ENCODE data around the gene RPP38. TPM values are rescaled to one million over a fixed set of nuclear protein-coding genes. Genes with fewer than 3 reads are reported as not detected.

Gene RPP38
- total and polyA plus RNA-seq, 2 of the 8 experiments (the other 6 are each of a cell fraction or from before 2014, with no cell fraction given) = 20.8 to 23.3 TPM

GRCh38 chr10:15097011-15097812 is at the start of gene RPP38 (continued):
- TF ChIP-seq CHD7 (IDR thresholded peaks at IDR 0.05; ENCODE audit: insufficient replicate concordance, low read length) = no peak
- no peak for TF ChIP-seq YY1 (IDR thresholded peaks at IDR 0.05; ENCODE audit: low read depth, low read length)
- no peak for TF ChIP-seq MAFK (IDR thresholded peaks at IDR 0.05; ENCODE audit: low read depth, low read length)
- no peak for TF ChIP-seq TAF7 (optimal IDR thresholded peaks at IDR 0.05; ENCODE audit: borderline replicate concordance, low read depth, low read length)
- peak; percentile 77; the same call in 1 of the 2 replicates for TF ChIP-seq TAF1 (IDR thresholded peaks at IDR 0.05; ENCODE audit: low read depth, low read length)
- TF ChIP-seq ASH2L (IDR thresholded peaks at IDR 0.05; ENCODE audit: low read length) = peak; percentile 87
- peak; percentile 92 for TF ChIP-seq CHD2 (IDR thresholded peaks at IDR 0.05; ENCODE audit: low read length)
- TF ChIP-seq NANOG (IDR thresholded peaks at IDR 0.05; ENCODE audit: insufficient read depth, low read depth, low read length, poor library complexity, severe bottlenecking) = no peak
- TF ChIP-seq E2F6 (IDR thresholded peaks at IDR 0.05) = peak; percentile 51
